Kidney (tissue), 14 donors: ENCODE results near the gene ADAMTS15. TPM values are rescaled to one million over a fixed set of nuclear protein-coding genes. Genes with fewer than 3 reads are reported as not detected.

Experiments
- DNase-seq, 5 donors: peaks; one replicate each; pipeline ENCODE4 v3.0.0-alpha.2; 2013 to 2020
- FAIRE-seq: peaks from 2 replicates; lab custom pipeline; 2012; peaks lifted over from hg19 to GRCh38; lab: Jason Lieb, UNC
- H3K27ac ChIP-seq, 2 donors: one replicate each; pipeline ENCODE4 v1.7.0; 2013; ENCODE audit warnings: low read depth in 2 of 2, low read length in 2 of 2, inconsistent platforms in 1 of 2
- H3K27me3 ChIP-seq: one replicate; pipeline ENCODE4 v1.7.1; 2013; ENCODE audit warnings: low read length, inconsistent platforms; ENCODE audit not compliant: control insufficient read depth, insufficient read depth
- H3K36me3 ChIP-seq, 3 donors: one replicate each; pipeline versions ENCODE4 v1.7.0 to v1.7.1; 2013; ENCODE audit warnings: low read length in 3 of 3, control low read depth in 1 of 3, inconsistent platforms in 1 of 3; ENCODE audit not compliant: insufficient read depth in 3 of 3, control insufficient read depth in 2 of 3
- H3K4me1 ChIP-seq, 3 donors: one replicate each; pipeline versions ENCODE4 v1.7.0 to v1.7.1; 2013; ENCODE audit warnings: low read length in 3 of 3, inconsistent platforms in 1 of 3, low read depth in 1 of 3; ENCODE audit not compliant: control insufficient read depth in 2 of 3, insufficient read depth in 2 of 3
- H3K4me3 ChIP-seq, 3 donors: one replicate each; pipeline versions ENCODE4 v1.7.0 to v1.8.1; 2013; ENCODE audit warnings: low read length in 3 of 3, control low read depth in 1 of 3, inconsistent platforms in 1 of 3
- H3K9ac ChIP-seq, 3 donors: one replicate each; pipeline versions ENCODE4 v1.7.0 to v1.7.1; 2013; ENCODE audit warnings: low read length in 3 of 3, control low read depth in 1 of 3, inconsistent platforms in 1 of 3
- H3K9me3 ChIP-seq, 3 donors: one replicate each; pipeline versions ENCODE4 v1.7.0 to v1.7.1; 2013; ENCODE audit warnings: low read length in 3 of 3, control low read depth in 1 of 3, inconsistent platforms in 1 of 3; ENCODE audit not compliant: control insufficient read depth in 2 of 3, insufficient read depth in 1 of 3
- CTCF ChIP-seq: IDR thresholded peaks from 3 replicates; pipeline ENCODE4 v1.5.1; 2012; ENCODE audit warnings: mild to moderate bottlenecking, moderate library complexity, borderline replicate concordance; ENCODE audit not compliant: insufficient read depth; ENCODE audit errors: extremely low read depth
- intact Hi-C: fragments of 100-400 bp; cut with DNase I; formaldehyde crosslinking; loops from one replicate; pipeline ENCODE4 v1.11.1; 2022
- polyA plus RNA-seq: library from polyadenylated mRNA; stranded (reverse); fragments of 350-450 nt; fragmentation: Illumina TruSeq; extraction: RNeasy Lipid Tissue Mini Kit (QIAGEN cat#74804); gene quantifications from one replicate; pipeline ENCODE4 v1.2.3, GENCODE V29; 2014; ENCODE audit warnings: low read depth, low replicate concordance; ENCODE audit not compliant: insufficient read depth
- total RNA-seq: library from RNA; stranded (reverse); fragmentation: NEBNext Ultra II Directional; extraction: Animal tissue kit (Norgen Biotek cat#: 25700); gene quantifications from one replicate; pipeline ENCODE4 v1.2.1, GENCODE V29; 2021
- donor health status: control.
- donor health status: control.
- donor health status: control.
- donor health status: control.
- donor health status: control.
- donor health status: DM: yes; HTN: yes; CAD: no.
- donor health status: Normal renal cell carcinoma (clear cell type).

Gene ADAMTS15
- total and polyA plus RNA-seq, 2 donors from 2014 or later = 3.6 to 6.2 TPM

DNA sequence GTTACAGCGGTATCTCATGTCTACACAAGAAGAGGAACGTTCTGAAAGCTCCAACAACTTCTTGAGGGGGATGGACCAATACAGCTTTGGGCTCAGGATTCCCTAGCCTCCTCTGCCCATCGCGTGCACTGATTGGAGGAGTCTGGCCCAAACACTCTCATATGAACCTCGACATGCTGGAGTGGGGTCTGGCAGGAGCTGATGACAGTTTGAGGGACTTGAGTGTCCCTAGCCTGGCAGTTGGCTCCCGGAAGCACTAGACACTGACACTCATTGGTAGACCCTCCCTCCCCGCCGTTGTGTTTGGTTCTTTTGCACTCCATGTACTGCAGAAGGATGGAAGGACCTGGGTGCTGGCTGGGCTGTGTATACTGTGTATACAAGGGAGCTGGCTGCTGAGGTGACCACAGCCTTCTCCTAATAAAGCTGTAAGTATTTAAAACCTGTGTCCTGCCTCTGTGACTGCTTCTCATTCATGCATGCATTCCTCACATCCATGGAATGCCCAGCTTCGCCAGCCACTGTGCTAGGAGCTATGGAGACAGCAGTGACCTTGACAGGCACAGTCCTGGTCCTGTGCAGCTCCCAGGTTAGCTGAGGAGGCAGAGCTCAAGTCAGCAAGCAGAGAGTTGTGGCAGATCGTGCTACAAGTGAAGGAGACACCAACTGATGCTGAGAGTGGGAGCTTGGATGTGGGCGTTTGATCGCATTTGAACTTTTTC, 27.9 kb downstream of the ADAMTS15 start:
- no peaks in the 10 kb centered on the region for H3K27me3 ChIP-seq
- no peaks in the 10 kb centered on the region for H3K9me3 ChIP-seq
- peaks cover 0 to 8% (median 7%) of the 10 kb centered on the region in 3 donors for H3K36me3 ChIP-seq
- intact Hi-C loops = no loop called here
- H3K4me1 ChIP-seq = peaks cover 0 to 33% (median 21%) of the 10 kb centered on the region in 3 donors
- TF ChIP-seq CTCF = no peak
- H3K27ac ChIP-seq = peak overlapping the region; percentile 33 to 53
- H3K9ac ChIP-seq = peak overlapping the region in 1 of 3 donors; percentile 31
- H3K4me3 ChIP-seq = no peak overlapping the region
- DNase-seq = peak in 3 of 5 donors; percentile 67 to 72 (median 72)
- FAIRE-seq = no peak

DNA sequence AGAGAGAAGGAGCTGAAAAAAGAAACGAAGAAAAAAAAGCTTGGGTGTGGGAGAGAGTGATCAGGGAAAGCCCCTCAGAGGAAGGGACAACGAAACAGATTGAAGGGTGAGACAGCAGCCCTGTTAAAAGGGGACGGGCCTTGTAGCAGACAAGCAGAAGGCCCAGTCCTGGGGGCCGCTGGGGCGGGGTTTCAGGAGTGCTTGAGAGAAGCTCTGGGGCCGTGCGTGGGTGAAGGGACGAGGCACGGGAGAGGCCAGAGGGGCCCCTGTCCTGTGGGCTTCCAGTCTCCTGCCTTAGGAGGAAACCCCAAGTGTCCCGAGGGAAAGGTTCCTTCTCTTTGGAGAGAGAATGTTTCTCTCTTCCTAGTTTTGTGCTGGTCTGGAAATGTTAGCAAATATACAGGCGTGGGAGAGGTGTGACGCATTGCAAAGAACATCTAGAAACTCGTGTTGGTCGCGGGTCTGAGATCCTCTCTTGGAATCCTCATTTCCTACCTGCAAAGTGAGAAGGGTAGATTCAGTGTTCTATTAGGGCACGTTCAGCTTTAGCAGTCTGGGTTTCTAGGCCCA, 28.6 kb downstream of the ADAMTS15 start:
- intact Hi-C loops = no loop called here
- peak overlapping the region; percentile 53 to 56 for H3K27ac ChIP-seq
- H3K4me1 ChIP-seq = peaks cover 0 to 33% (median 21%) of the 10 kb centered on the region in 3 donors
- FAIRE-seq (no peak), DNase-seq (peak in 1 of 5 donors; percentile 7)
- no peaks in the 10 kb centered on the region for H3K9me3 ChIP-seq
- no peak overlapping the region for H3K4me3 ChIP-seq
- H3K9ac ChIP-seq = peak overlapping the region in 1 of 3 donors; percentile 31
- TF ChIP-seq CTCF = no peak
- peaks cover 0 to 4% (median 3%) of the 10 kb centered on the region in 3 donors for H3K36me3 ChIP-seq
- no peaks in the 10 kb centered on the region for H3K27me3 ChIP-seq

- H3K9me3 ChIP-seq = no peaks in the 10 kb centered on the region
- FAIRE-seq (no peak), DNase-seq (peak in 1 of 5 donors; percentile 7)
- H3K4me1 ChIP-seq = peaks cover 0 to 33% (median 21%) of the 10 kb centered on the region in 3 donors
- no peak for TF ChIP-seq CTCF
- H3K4me3 ChIP-seq = no peak overlapping the region
- no peaks in the 10 kb centered on the region for H3K27me3 ChIP-seq
- H3K9ac ChIP-seq = peak overlapping the region in 1 of 3 donors; percentile 27
- intact Hi-C loops = no loop called here
- H3K36me3 ChIP-seq = peaks cover 0 to 1% (median 0%) of the 10 kb centered on the region in 3 donors
- peak overlapping the region; percentile 53 to 74 for H3K27ac ChIP-seq
Observed at GRCh38 chr11:130477586-130478203, 29.2 kb downstream of the ADAMTS15 start.
